GM12892 (cell line): ENCODE measurements around the gene TACC2.
"Not testable (repeated sequence)": the region's sequence is repeated elsewhere in the genome, so short reads cannot be mapped to it uniquely, and the experiment has no call there.

Experiments
- DNase-seq: peaks from one replicate; pipeline ENCODE4 v3.0.0; 2011; ENCODE audit not compliant: insufficient read length
- FAIRE-seq: peaks from 2 replicates; lab custom pipeline; 2011; peaks lifted over from hg19 to GRCh38; lab: Jason Lieb, UNC
- POLR2A ChIP-seq: IDR thresholded peaks from 2 replicates; pipeline ENCODE4 v1.6.1; 2011; ENCODE audit warnings: low read depth, low read length, control low read depth
- POLR2AphosphoS5 ChIP-seq: IDR thresholded peaks from 2 replicates; pipeline ENCODE4 v1.6.1; 2011; ENCODE audit warnings: low read depth, low read length, control low read depth
- TAF1 ChIP-seq: IDR thresholded peaks from 2 replicates; pipeline ENCODE4 v1.6.1; 2011; ENCODE audit warnings: low read depth, mild to moderate bottlenecking, control low read depth, low read length, borderline replicate concordance

The TACC2 gene

DNA sequence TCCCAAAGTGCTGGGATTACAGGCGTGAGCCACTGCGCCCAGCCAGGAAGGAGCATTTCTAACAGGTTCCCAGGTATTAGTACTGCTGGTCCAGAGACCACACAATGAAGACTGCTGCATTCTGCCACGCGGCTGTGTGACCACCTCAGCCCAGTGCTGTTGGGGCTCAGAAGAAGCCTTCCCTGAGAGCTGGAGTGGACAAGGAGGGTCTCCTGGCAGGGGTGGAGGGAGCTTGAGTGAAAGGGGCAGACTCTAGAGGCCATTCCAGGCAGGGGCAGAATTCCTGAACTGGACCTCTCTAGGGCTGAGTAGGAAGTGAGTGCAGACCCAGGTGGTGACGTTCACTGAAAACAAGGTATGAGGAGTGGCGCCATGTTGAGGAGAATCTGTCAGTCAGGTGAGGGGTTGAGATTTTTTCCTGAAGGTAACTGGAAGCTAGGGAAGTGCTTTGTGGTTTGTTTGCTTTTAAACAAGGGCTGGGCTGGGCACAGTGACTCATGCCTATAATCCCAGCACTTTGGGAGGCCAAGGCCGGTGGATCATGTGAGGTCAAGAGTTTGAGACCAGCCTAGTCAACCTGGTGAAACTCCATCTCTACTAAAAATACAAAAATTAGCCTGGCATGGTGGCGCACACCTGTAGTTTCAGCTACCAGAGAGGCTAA, 67.6 kb downstream of the TACC2 start:
- DNase-seq (no peak), FAIRE-seq (no peak)
- TF ChIP-seq POLR2A: no peak
- no peak for TF ChIP-seq POLR2AphosphoS5
- no peak for TF ChIP-seq TAF1

DNA sequence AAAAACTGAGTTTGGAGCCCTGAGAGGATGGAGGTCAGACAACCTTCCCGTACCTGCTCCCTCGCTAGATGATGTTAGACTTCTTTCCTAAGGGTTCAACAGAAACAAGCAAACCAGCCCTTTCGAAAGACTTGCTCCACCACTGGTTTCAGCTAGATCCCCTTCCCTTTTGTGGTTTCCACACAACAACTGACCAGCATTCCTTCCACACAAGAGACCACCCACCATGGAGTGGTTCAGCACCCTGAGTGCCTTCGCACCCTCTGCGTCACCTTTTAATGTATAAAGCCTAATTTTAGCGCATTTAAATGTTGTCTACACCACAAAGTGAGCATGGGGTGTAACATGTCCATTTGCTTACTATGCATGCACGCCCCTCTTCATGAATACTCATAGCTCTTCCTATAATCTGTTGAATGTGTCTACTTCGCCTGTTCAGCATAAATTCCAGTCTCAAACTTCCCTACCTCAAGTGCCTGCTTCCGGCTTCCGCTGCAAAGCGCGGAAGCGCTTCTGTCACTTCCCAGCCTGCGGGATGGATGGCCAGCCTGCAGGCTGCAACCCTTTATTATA, 69.0 kb downstream of the TACC2 start:
- FAIRE-seq: no peak
- no peak for DNase-seq
- TF ChIP-seq TAF1 (no peak), POLR2AphosphoS5 (no peak), POLR2A (no peak)

DNA sequence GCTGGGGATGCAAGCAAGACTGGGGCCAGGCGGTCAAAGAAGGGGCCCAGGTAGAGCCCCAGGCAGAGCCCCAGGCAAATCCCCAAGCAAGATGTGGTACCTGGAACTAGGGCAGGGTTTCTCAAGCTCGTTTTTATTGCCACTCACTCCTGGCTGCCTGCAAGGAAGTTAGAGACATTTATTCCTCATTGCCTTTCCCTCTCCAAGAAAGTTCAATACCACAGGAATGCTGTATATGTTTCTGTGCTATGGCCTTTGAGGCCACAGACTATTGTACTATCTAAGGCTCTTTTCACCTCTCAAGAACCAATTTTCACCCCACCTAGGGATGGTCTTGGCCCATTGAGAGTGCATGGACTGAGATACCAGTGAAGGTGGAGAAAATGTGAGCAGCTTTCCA, 71.3 kb downstream of the TACC2 start:
- DNase-seq (no peak), FAIRE-seq (no peak)
- TF ChIP-seq POLR2AphosphoS5 (no peak), POLR2A (no peak), TAF1 (no peak)

DNA sequence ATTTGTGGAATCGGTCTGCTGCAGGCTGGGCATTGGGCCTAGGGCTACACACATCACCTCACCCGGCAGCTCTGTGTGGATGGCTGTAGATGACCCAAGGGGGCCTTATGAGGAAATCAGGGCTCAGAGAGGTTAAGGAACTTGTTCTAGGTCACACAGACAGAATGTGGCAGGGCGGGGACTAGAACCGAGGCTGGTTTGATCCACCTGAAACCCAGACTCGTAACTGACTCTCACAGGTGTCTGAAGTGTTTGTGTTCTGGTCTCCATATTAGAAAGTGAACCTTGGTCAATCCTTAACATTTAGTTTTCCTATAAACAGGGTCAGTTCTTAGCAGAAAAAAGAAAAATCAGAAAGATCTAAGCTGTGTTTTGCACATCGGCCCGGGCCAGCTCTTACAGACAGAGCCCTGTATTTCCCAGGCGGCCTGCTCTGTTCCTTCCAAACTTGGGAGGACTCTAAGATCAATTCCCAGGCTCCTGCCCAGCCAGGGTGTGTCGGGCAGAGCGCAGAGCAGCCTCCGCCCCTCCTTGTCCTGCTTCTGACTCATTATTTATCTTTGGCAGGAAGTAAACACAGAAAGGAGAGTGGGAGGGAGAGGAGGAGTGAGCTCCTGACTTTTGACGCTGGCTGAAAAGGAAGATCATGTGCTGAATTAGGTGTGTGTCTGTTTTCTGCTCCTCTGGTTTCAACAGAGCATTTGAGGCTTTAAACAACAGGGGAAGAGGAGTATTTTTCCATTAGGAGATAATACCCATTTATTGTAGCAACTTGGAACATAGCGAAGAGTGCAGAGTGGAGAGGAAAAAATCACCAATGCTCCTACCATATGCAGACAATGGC, 74.1 kb downstream of the TACC2 start:
- FAIRE-seq: no peak
- no peak for TF ChIP-seq POLR2A
- TF ChIP-seq POLR2AphosphoS5: no peak
- TF ChIP-seq TAF1: no peak
- DNase-seq: no peak

DNA sequence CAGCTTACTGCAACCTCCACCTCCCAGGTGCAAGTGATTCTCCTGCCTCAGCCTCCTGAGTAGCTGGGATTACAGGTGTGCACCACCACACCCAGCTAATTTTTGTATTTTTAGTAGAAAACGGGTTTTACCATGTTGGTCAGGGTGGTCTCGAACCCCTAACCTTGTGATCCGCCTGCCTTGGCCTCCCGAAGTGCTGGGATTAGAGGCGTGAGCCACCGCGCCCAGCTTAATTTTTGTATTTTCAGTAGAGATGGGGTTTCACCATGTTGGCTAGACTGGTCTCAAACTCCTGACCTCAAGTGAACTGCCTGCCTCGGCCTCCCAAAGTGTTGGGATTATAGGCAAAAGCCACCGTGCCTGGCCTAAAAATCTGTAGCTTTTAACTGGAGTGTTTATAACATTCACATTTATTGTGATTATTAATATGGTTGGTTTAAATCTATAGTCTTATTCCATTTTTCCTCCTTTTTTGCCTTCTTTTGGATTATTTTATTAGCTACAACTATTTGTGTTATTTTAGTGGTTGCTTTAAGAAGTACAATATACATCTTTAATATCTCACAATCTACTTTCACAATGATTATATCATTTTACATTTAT, 77.5 kb downstream of the TACC2 start:
- FAIRE-seq, DNase-seq: not testable (repeated sequence)

DNA sequence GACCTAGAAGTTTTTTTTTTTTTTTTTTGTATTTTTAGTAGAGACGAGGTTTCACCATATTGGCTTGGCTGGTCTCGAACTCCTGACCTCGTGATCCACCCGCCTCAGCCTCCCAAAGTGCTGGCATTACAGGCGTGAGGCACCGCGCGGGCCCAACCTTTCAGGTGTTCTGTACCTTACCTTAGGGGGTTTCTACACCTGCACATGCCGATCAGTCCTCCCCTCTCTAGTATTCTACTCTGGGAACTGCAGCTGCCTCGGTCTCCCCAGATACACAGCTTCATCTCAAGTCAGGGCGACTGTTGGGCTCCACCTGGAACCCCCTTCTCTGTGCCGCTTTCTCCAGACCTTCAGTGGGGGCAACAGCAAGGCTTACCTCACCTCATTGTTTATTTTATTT, 79.9 kb downstream of the TACC2 start:
- DNase-seq (no peak), FAIRE-seq (no peak)
- TF ChIP-seq POLR2AphosphoS5 (no peak), POLR2A (no peak), TAF1 (no peak)

DNA sequence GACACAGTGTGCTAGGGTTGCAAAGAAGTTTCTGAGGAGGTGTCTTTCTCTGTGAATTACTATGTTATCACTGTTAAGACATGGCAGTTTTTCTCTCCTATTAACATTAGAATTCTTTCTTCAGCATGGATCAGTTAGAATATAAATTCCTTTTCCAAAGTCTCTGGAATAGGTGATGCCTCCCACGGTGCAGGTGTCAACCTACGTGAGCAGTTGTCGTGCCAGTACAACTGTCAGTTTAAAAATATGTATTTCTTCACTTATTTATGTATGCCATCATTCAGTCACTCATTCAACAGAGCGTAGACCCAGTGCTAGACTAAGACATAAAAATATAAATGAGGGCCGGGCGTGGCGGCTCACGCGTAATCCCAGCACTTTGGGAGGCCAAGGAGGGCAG, 83.5 kb downstream of the TACC2 start:
- no peak for DNase-seq
- FAIRE-seq: no peak

DNA sequence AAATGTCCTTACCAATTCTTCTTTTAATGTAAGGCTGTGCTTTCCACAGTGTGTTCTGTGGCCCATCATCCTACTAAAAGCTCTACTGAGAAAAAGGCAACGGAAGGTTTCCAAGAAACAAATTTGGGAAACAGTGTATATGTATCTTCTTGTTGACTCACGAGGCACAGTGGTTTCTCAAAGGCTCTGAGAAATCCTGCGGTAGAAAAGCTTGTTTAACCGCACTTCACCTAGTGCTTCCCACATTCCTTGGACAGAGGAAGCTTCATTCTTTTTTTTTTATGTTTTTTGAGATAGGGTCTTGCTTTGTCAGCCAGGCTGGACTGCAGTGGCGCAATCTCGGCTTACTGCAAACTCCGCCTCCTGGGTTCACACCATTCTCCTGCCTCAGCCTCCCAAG, 84.5 kb downstream of the TACC2 start:
- no peak for DNase-seq
- TF ChIP-seq TAF1 (no peak), POLR2A (no peak), POLR2AphosphoS5 (no peak)
- FAIRE-seq: no peak

More for the DNA sequence above, 83.5 kb downstream of the TACC2 start:
- no peak for TF ChIP-seq POLR2A
- no peak for TF ChIP-seq TAF1
- no peak for TF ChIP-seq POLR2AphosphoS5

DNA sequence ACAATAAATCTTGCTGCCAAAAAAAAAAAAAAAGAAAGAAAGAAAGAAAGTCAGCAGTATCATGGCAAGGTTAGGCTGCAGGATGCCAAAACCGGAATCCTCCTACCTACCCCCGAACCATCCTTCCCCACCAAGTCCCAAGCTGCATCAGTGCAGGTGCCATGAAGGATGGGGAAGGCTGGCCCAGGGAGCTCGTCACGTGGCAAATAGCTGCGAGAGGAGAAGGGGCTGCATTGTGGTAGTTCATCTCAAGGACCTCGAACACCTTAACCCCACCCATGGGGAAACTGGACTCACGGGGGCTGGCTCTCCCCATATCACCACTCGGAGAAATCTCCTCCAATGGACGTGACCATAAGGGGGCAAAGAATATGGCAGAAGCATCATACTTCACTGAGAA, 86.2 kb downstream of the TACC2 start:
- DNase-seq: no peak
- FAIRE-seq: no peak
- TF ChIP-seq TAF1 (no peak), POLR2A (no peak), POLR2AphosphoS5 (no peak)

DNA sequence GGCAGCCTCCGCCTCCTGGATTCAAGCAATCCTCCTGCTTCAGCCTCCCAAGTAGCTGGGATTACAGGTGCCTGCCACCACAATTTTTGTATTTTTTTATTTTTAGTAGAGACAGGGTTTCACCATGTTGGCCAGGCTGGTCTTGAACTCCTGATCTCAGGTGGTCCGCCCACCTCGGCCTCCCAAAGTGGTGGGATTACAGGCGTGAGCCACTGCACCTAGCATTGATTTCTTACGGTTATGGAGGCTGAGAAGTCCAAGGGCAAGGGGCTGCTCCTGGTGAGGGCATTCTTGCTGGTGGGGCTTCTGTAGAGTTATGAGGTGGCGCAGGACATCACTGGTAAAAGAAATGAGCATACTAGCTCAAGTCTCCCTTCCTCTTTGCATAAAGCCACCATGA, 86.9 kb downstream of the TACC2 start:
- DNase-seq, FAIRE-seq: not testable (repeated sequence)

DNA sequence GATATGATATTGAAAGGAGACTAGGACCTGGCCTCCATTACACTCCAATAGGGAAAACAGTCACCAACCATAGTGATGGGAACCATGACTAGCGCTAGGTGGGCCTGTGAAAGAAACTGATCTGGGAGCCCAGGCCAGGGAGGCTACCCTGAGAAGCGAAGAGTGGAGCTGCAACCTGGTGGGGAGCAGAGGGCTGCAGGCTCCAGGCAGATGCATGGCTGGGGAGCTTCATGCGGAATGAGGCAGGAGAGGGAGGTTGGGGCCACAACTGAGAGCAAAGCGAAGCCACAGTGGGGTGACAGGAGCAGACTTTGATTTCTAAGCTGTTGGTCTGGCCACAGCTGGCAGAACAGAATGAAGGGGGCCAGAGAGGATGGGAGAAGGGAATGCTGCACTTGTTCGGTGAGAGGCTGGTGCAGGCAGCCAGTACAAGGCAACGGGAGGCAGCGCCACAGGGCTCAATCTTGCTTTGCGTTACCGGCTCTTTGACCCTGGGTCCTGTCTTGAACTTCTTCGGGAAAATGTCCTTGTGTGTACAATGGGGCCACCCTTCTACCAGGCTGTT, 88.4 kb downstream of the TACC2 start:
- FAIRE-seq (no peak), DNase-seq (no peak)
- TF ChIP-seq TAF1 (no peak), POLR2AphosphoS5 (no peak), POLR2A (no peak)

DNA sequence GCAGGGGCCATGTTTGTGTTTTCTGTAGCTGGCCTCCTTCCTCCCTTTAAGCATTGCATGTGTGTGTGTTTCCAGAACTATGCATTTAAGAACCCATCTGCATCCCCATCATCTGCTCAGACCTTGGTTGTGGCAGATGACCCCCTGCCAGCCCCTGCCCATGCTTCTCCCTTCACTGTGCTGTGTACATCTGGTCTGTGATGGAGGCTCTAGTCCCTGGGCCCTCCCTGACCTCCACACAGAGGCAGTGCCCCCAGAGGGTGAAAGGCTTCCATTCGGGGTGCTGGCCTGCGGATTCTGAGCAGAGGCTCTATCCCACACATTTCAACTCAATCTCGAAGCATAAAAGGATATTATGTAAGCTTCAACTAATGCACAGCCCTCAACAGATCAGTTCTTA, 89.4 kb downstream of the TACC2 start:
- TF ChIP-seq TAF1: no peak
- no peak for TF ChIP-seq POLR2A
- FAIRE-seq (no peak), DNase-seq (no peak)
